Inflammatory macrophage treated with lipopolysaccharide for 4 hours (primary cell): ENCODE measurements around the gene ZNF578.
"Not testable (repeated sequence)": the region's sequence is repeated elsewhere in the genome, so short reads cannot be mapped to it uniquely, and the experiment has no call there.

Experiments
- DNase-seq: peaks from one replicate; pipeline ENCODE4 v3.0.0-alpha.2; 2020

ZNF578 gene

GRCh38 chr19:52518646-52519045 lies 65.3 kb downstream of the ZNF578 start:
- DNase-seq: no peak

GRCh38 chr19:52519175-52519574 lies 65.8 kb downstream of the ZNF578 start:
- not testable (repeated sequence) for DNase-seq

- no peak for DNase-seq
Observed at GRCh38 chr19:52520013-52520412, 66.7 kb downstream of the ZNF578 start.

- no peak for DNase-seq
Observed at GRCh38 chr19:52522551-52522950, 69.2 kb downstream of the ZNF578 start.

GRCh38 chr19:52524086-52524485 lies 70.7 kb downstream of the ZNF578 start:
- DNase-seq: no peak

GRCh38 chr19:52527134-52527955 lies 74.0 kb downstream of the ZNF578 start, which contains the start of gene ZNF808:
TSS of gene ZNF808 (plus strand) at chr19:52527668. CDS start at chr19:52543285, 15,617 bp downstream.
- DNase-seq: peak; percentile 94

GRCh38 chr19:52527956-52528351 lies 74.6 kb downstream of the ZNF578 start:
- DNase-seq: no peak

GRCh38 chr19:52532480-52532879 lies 79.1 kb downstream of the ZNF578 start:
- no peak for DNase-seq

GRCh38 chr19:52533901-52534300 lies 80.5 kb downstream of the ZNF578 start:
- peak; percentile 39 for DNase-seq

- DNase-seq: not testable (repeated sequence)
Observed at GRCh38 chr19:52535385-52535770, 82.0 kb downstream of the ZNF578 start.

GRCh38 chr19:52535771-52536447 lies 82.6 kb downstream of the ZNF578 start:
- DNase-seq: peak; percentile 58

GRCh38 chr19:52536448-52536800 lies 83.1 kb downstream of the ZNF578 start:
- no peak for DNase-seq

- DNase-seq: peak; percentile 31
Observed at GRCh38 chr19:52538815-52539214, 85.5 kb downstream of the ZNF578 start.

GRCh38 chr19:52541176-52541575 lies 87.8 kb downstream of the ZNF578 start:
- DNase-seq: not testable (repeated sequence)

GRCh38 chr19:52541608-52542007 lies 88.3 kb downstream of the ZNF578 start:
- DNase-seq: no peak

- not testable (repeated sequence) for DNase-seq
Observed at GRCh38 chr19:52542541-52542940, 89.2 kb downstream of the ZNF578 start.

GRCh38 chr19:52542984-52543664 lies 89.8 kb downstream of the ZNF578 start:
- peak; percentile 16 for DNase-seq

- no peak for DNase-seq
Observed at GRCh38 chr19:52554216-52554971, 101.0 kb downstream of the ZNF578 start.

GRCh38 chr19:52557231-52557995 lies 104.1 kb downstream of the ZNF578 start:
- DNase-seq: no peak

- DNase-seq: not testable (repeated sequence)
Observed at GRCh38 chr19:52558732-52559445, 105.5 kb downstream of the ZNF578 start.

GRCh38 chr19:52561611-52562010 lies 108.3 kb downstream of the ZNF578 start:
- DNase-seq: not testable (repeated sequence)
